SW480 (cell line): ENCODE measurements around the gene ZNG1B.
A peak's percentile ranks its signal among the peaks of the same experiment; 100 is the strongest.
"Not testable (repeated sequence)": the region's sequence is repeated elsewhere in the genome, so short reads cannot be mapped to it uniquely, and the experiment has no call there.

Experiments used
- DNase-seq: peaks from one replicate; pipeline ENCODE4 v3.0.0-alpha.2; 2016; ENCODE audit warnings: low spot score

Gene ZNG1B

DNA sequence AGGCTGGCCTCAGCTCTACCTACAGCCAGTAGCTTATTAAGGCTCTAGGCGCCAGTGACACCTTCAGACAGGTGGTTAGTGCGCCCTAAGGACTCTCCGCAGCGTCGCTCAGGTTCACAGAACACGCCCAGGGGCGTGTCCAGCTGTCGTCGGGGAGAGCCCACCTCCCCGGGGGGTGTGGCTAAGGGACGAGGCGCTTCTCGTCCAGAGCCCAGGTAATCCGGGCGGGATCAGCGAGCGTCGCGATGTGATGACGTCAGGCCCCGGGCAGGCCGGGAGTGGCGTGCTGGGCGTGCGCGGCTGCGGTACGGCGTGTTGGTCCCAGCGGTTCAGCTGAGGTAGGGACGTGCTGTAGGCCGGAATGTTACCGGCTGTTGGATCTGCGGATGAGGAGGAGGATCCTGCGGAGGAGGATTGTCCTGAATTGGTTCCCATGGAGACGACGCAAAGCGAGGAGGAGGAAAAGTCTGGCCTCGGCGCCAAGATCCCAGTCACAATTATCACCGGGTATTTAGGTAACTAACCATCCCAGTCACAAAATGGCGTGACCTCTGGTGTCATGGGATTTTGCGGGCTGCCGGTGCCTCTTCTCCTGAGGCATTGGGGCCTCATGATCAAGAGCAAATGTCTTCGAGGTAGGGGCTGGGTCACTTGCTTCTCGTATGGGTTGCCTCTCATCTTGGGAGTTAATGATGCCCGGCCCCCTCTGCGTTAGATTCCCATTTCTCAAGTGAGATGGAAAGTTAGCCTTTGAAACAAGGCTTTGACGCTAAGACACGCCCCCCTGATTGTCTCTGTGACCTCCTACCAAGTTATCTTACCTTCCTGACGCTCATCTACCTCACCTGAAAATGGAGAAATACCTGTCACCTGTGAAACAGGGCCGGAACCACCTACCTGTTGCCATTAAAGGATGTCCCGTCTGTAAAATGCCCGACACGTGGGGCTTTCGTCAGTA, at the start of gene ZNG1B:
ZNG1B (plus strand) TSS at position 184 of the 958 bp plus-strand sequence; CDS start at position 362, 178 bp downstream.
- peak; percentile 34 for DNase-seq

DNA sequence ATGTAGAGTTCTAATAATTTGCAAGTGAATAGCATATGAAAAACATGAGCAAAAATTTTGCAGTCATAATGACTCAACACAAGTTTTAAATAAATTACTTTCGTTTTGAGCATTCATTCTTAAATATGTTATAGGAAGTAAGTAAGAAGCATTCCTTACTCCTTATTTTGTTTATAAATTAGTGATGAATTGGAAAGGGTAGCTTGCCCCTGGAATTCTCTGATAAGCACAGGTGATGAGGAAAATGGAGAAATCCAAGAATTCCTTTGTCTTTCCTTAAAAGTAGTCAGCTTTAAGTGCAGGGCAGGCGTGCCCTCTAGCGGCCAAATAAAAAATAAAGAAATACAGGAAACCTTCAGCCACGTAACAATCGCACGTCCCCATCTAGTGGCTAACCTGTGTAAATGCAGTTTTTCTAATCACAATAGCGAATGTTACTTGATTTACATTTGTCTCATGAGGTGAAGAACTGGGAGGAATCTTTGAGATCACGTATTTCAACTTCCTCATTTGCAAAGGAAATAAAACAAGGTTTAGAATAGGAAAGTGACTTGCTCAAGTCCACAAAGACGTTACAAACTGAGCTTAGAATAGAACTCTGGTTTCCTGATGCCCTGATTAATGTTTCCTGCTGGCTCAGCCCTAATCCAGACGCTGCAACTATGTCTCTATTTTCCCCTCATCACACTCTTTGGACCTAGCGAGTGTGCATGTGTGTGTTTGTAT, 47.2 kb upstream of the ZNG1B start:
- DNase-seq = peak; percentile 74

DNA sequence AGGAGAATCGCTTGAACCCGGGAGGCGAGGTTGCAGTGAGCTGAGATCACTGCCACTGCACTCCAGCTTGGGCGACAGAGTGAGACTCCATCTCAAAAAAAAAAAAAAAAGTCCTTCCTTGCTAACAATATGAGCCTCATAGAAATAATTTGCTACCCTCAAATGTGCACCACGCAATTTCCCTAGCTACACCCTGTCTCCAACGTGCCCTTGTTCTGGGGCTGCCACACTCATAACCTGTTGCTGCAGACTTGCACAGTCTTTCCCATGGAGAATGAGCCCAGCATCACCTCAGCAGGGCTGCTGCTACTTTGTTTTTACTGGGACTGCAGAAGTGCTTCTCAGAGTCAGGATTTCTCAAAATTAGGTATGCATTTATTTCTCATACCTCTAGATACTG, 46.4 kb upstream of the ZNG1B start:
- DNase-seq = no peak

DNA sequence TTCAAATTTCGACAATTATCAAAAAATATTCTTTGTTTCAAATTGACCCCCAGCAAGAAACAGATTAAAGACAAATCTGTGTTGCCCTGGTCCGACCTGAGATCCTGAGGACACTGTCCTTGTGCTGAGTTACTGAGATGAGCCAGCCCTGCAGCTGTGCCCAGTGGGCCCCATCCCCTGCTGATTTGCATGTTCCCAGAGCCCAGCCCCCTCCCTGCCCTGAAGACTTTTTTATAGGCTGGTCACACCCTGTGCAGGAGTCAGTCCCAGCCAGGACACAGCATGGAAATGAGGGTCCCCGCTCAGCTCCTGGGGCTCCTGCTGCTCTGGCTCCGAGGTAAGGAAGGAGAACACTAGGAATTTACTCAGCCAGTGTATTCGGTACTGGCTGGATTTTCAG, 31.4 kb upstream of the ZNG1B start:
- no peak for DNase-seq

DNA sequence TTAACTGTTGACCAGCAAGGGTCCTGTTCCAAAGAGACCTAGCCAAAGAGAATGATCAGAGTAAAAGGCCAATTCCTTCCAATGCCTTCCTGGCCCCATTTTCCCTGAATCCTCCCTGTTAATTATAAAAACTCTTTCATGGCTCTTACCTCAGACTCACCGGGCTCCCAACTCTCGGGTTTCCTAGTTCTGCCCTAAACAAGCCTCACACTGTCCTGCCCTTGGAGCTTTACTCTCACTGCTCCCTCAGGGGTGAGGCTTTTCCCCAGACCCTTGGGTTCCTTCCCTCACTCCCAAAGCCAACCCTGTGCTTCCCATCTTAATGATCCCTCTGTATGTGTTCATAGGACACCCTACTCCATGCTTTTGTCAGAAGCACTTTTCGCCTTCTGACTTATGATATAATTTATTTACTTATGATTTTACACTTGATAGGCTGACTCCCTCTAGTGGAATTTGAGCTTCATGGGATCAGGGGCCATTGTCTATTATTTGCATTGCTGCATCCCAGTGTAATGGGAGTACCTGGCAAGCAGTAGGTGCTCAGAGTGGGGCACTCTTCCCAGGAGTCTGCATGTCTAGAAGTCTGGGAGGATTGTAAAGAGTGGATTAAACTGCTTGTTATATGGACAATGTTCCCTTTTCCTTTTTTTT, 29.9 kb upstream of the ZNG1B start:
- peak; percentile 69 for DNase-seq

DNA sequence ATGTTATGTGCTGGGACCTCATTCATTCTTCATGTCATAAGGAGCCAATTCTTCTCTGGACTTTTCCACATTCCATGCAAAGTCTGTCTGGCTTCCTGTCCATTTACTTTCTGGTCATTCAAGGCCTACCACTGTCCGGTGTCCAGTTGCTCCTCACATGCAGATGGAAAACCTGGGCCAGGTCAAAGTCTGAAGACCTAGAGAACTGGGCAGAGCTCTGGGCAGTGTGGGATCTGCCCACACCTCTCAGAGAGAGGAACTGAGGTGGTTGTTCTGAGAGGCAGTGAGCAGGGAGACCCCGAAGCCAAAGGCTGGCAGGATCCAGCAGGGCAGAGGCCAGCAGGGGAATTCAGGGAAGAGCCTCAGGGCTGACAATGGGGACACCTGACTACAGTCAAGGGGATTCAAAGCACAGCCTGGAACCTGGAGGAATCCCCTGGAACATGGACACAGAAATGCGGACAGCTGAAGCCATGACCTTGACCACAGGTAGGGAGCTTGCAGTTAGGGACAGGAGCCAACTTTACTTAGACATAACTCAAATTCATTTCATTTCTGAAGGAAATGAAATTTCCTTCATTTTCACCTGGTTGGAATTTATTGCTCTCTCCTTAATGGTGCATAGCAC, 25.7 kb upstream of the ZNG1B start:
- DNase-seq = not testable (repeated sequence)

DNA sequence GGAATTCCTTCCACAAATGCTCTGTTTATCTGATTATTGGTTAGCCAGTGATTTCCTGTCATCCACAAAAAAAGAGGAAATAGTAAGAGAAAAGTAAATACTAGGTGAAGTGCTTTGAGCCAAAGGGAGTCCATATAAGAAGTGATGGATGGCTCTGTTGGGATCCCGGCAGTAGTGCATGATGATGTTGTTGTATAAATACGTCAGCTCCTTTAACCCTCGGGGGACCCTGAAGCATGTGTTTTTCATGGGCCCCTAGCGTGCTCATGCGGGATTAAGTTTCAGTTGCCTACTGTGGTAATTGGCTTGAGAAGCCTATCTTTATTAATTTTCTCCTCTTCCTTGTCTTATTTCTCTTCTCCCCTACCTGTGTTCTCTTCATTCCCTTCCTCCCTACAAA, 24.7 kb upstream of the ZNG1B start:
- not testable (repeated sequence) for DNase-seq

DNA sequence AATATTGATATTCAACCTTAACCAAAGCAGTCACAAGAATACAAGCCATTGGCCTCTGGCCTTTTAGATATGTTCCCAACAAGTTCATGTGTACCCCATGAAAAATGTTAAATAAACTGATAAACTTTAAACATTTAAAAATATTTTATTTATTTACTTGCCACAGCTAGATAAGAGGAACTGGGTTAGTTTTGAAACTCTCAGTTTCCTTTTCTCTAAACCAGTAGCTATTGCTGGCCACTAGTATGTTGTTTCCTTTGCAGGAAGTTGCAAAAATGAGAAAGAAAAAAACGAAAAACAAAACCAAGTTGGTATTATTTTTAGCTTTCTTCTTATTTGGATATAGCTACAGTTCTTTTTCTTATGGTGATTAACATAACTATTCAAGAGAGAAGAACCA, 5.7 kb upstream of the ZNG1B start:
- DNase-seq = not testable (repeated sequence)

DNA sequence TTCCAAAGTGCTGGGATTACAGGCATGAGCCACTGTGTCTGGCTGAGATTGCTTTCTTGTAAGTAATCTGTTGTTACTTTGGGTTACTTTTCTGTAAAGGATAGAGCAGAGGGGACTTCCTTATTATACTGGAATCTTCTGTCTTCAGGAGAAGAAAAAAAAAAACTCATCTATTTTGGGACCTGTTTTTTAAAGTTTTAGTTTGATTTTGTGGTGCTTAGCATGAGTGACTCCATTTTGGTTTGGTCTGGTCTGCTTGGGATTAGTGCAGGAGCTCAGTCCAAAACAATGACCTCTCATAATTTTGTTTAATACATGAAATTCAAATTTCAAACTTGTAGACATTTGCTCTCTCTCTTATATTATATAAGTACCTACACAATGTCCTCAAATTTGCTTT, 4.0 kb upstream of the ZNG1B start:
- not testable (repeated sequence) for DNase-seq

DNA sequence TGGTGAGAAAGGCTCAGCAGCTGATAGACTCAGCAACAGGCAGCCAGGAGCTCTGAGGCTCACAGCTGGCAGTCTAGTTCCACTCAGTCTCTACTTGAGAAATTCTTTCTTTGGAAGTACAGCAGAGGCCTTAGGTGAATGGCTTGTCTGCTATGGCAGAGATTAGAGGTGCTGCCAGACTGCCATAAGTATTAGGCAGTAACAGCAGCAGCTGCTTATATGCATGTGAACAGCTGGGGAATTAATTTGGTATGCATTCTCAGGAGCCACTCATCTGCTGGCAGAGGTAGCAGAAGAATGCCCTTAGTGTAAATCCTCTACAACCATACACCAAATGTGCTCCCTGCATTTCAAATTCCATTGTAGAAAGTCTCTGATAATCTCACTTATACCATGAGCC, 28.3 kb downstream of the ZNG1B start:
- DNase-seq = not testable (repeated sequence)

DNA sequence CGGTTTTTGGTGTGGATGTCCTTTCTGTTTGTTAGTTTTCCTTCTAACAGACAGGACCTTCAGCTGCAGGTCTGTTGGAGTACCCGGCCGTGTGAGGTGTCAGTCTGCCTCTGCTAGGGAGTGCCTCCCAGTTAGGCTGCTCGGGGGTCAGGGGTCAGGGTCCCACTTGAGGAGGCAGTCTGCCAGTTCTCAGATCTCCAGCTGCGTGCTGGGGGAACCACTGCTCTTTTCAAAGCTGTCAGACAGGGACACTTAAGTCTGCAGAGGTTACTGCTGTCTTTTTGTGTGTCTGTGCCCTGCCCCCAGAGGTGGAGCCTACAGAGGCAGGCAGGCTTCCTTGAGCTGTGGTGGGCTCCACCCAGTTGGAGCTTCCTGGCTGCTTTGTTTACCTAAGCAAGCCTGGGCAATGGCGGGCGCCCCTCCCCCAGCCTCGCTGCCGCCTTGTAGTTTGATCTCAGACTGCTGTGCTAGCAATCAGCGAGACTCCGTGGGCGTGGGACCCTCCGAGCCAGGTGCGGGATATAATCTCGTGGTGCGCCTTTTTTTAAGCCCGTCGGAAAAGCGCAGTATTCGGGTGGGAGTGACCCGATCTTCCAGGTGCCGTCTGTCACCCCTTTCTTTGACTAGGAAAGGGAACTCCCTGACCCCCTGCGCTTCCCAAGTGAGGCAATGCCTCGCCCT, 39.3 kb downstream of the ZNG1B start:
- DNase-seq = not testable (repeated sequence)

DNA sequence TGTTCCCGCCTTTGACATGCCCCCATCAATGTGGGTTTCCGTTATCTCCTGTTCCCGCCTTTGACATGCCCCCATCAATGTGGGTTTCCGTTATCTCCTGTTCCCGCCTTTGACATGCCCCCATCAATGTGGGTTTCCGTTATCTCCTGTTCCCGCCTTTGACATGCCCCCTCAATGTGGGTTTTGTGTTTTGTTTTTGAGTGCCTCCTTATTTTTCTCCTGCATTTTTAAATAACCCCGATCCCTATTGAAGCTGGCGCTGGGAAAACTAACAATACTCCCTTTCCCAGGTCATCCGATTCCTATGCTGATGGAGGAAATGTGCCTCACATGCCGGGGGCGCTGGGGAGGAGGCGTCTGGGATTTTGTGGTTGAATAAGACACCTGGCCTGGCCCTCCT, 59.0 kb downstream of the ZNG1B start:
- not testable (repeated sequence) for DNase-seq

DNA sequence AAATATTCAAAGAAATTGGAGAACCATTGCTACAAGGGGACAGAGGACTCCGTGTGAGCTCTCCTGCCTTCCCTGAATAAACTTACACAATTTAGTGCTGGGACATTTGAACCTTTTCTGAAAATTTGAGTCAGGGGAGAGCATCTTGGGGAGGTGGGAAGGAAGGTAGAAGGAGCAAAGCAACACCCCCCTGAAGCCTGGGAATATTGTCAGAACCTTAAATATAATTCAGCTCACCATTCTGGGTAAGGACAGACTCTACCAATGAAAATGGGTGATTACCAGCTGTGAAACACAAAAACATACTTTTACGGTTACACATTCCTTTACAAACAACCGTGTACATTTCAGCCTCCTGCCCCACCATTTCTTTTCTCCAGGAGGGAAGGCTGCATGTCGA, 60.9 kb downstream of the ZNG1B start, which contains the start of gene FOXD4L1:
FOXD4L1 (plus strand) TSS at position 301 of the 400 bp plus-strand sequence. CDS start 592 bp downstream, outside the sequence.
- DNase-seq = not testable (repeated sequence)

DNA sequence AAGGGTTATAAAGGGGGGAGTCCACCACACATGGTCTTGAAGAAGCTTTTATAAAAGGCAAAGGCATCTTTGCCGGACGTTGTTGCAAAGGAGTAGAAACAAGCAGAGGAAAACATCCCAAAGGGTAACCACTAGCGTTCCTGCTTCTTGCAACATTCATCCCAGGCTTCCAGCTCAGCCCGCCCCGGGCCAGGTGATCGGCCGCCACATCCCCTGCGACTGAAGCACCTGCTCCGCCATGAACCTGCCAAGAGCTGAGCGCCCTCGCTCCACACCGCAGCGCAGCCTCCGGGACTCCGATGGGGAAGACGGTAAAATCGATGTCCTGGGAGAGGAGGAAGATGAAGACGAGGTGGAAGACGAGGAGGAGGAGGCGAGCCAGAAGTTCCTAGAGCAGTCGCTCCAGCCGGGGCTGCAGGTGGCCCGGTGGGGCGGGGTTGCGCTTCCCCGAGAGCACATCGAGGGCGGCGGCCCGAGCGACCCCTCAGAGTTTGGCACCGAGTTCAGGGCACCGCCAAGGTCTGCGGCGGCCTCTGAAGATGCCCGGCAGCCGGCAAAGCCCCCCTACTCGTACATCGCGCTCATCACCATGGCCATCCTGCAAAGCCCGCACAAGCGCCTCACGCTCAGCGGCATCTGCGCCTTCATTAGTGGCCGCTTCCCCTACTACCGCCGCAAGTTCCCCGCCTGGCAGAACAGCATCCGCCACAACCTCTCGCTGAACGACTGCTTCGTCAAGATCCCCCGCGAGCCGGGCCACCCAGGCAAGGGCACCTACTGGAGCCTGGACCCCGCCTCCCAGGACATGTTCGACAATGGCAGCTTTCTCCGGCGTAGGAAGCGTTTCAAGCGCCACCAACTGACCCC, 61.8 kb downstream of the ZNG1B start:
- not testable (repeated sequence) for DNase-seq

DNA sequence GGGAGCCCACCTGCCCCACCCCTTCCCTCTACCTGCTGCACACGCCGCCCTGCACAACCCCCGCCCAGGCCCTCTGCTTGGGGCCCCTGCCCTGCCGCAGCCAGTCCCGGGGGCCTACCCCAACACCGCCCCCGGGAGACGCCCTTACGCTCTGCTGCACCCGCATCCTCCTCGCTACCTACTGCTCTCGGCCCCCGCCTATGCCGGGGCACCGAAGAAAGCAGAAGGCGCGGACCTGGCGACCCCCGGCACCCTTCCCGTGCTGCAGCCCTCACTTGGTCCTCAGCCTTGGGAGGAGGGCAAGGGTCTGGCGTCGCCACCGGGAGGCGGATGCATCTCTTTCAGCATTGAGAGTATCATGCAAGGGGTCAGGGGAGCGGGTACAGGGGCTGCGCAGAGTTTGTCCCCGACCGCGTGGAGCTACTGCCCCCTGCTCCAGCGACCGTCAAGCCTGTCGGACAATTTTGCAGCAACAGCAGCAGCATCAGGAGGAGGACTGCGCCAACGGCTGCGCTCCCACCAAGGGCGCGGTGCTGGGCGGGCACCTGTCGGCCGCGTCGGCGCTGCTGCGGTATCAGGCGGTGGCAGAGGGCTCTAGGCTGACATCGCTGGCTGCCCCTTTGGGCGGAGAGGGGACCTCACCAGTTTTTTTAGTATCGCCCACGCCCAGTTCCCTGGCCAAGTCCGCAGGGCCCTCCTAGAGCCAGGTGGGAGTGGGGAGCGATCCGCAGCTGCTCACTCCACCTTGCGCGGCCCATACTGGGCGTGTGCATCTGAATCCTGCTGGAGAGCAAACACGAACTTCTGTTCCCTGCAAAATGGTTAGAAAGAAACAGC, 62.6 kb downstream of the ZNG1B start:
- DNase-seq = peak; percentile 15

DNA sequence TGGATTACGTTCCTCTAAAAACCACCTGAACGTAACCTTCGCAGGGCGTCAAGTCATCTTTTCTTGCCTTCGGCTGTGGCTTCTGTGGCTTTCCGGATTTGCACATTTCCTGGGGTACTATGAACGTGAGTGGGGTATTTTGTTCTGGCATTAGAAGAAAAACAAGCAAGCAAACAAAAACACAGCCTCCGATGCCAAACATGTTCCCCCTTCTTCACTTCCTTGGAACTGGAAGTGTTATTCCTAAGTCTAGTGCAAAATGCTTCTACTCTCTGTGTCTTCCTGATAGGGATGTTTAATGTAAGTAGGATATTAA, 63.2 kb downstream of the ZNG1B start:
- DNase-seq = not testable (repeated sequence)

DNA sequence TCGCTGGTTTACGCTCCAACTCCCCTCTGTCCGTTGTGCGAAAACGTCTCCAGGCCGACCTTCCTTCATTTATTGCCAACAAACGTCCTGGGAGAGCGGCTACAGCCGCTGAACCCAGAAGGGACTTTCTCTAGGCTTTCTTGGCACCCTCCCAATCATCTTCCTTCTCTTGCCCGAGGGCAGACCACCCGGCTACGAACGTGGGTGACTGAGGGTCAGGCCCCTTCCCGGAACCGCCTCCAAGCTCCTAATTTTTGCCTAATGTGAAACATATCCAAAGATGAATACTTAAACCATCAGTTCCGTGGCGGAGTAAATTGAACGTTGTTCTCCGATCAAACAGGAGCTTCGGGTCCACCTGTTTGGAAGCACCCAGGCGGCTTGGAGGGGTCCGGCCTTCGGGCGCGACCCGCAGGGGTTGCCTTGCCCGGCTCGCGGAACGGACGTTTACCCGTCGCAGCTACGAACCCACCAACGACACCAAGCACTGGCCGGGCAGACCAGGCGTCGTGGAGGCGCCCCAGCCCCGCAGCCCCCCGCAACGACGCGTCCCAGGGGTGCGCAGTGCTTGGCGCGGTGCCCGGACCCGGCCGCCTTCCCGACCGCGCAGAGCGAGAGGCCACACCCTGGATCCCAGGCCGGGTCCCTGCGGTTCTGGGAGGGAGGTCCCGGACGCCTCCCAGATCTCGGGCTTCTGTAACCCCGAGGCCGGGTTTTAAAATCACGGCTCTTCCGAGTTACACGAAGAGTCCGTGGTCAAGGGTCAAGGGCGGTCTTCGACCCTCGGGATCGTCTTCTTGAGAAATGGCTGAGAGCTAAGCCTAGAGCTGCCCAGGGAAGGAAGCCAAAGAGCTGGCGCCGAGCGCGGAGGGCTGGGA, 65.0 kb downstream of the ZNG1B start:
- not testable (repeated sequence) for DNase-seq
